Activated naive CD8-positive, alpha-beta T cell treated with anti-CD3 and anti-CD28 coated beads, Interleukin-2, amount 50 U/mL, for 16 hours (primary cell): ENCODE results near the gene ZNF467.

ENCODE experiments used
- DNase-seq: peaks from one replicate; pipeline ENCODE4 v3.0.0-alpha.2; 2020; ENCODE audit warnings: low read depth, low spot score

ZNF467 gene

GRCh38 chr7:149770728-149771636 is 2.4 kb downstream of the ZNF467 start:
- no peak for DNase-seq

- DNase-seq: no peak
Observed at GRCh38 chr7:149769915-149770314, 3.5 kb downstream of the ZNF467 start.

GRCh38 chr7:149768931-149769330 is 4.5 kb downstream of the ZNF467 start:
- DNase-seq: no peak

- no peak for DNase-seq
Observed at GRCh38 chr7:149767068-149767467, 6.3 kb downstream of the ZNF467 start.

GRCh38 chr7:149766135-149766675 is 7.2 kb downstream of the ZNF467 start:
- no peak for DNase-seq

- no peak for DNase-seq
Observed at GRCh38 chr7:149765399-149766121, 7.8 kb downstream of the ZNF467 start.

- DNase-seq: no peak
Observed at GRCh38 chr7:149764481-149765398, 8.6 kb downstream of the ZNF467 start.

- no peak for DNase-seq
Observed at GRCh38 chr7:149763563-149764240, 9.7 kb downstream of the ZNF467 start.

- DNase-seq: no peak
Observed at GRCh38 chr7:149762610-149763009, 10.8 kb downstream of the ZNF467 start.

- DNase-seq: no peak
Observed at GRCh38 chr7:149762089-149762488, 11.3 kb downstream of the ZNF467 start.

- no peak for DNase-seq
Observed at GRCh38 chr7:149761307-149761706, 12.1 kb downstream of the ZNF467 start.

GRCh38 chr7:149760538-149760937 is 12.8 kb downstream of the ZNF467 start:
- no peak for DNase-seq

- no peak for DNase-seq
Observed at GRCh38 chr7:149759093-149759860, 14.1 kb downstream of the ZNF467 start.

GRCh38 chr7:149753375-149754233 is 19.8 kb downstream of the ZNF467 start:
- DNase-seq: no peak

GRCh38 chr7:149752646-149753045 is 20.7 kb downstream of the ZNF467 start:
- DNase-seq: no peak

GRCh38 chr7:149751043-149751775 is 22.2 kb downstream of the ZNF467 start:
- no peak for DNase-seq

- DNase-seq: no peak
Observed at GRCh38 chr7:149750122-149750845, 23.1 kb downstream of the ZNF467 start.
